Colonic mucosa (tissue), 4 donors: ENCODE results near the gene PPP6R1. TPM values are rescaled to one million over a fixed set of nuclear protein-coding genes. Genes with fewer than 3 reads are reported as not detected.

Source experiments
- DNase-seq: peaks from one replicate; pipeline ENCODE4 v3.0.0-alpha.2; 2020
- H3K27ac ChIP-seq: fragments of 200-600 bp; one replicate; pipeline ENCODE4 v1.8.0; 2021
- H3K27me3 ChIP-seq: fragments of 200-600 bp; one replicate; pipeline ENCODE4 v1.8.0; 2021
- H3K36me3 ChIP-seq: fragments of 200-600 bp; one replicate; pipeline ENCODE4 v1.8.0; 2021
- H3K4me1 ChIP-seq: fragments of 200-600 bp; one replicate; pipeline ENCODE4 v1.8.0; 2021; ENCODE audit warnings: mild to moderate bottlenecking
- H3K4me3 ChIP-seq: fragments of 200-600 bp; one replicate; pipeline ENCODE4 v1.8.0; 2021
- H3K9ac ChIP-seq, 2 donors: one replicate each; pipeline ENCODE4 v1.7.0; 2013; ENCODE audit warnings: control low read depth in 2 of 2, low read depth in 2 of 2, low read length in 2 of 2
- H3K9me3 ChIP-seq: fragments of 200-600 bp; one replicate; pipeline ENCODE4 v1.8.0; 2021
- intact Hi-C: fragments of 100-400 bp; cut with DNase I; formaldehyde crosslinking; loops from one replicate; pipeline ENCODE4 v1.14.1; 2022
- total RNA-seq, 2 donors: library from RNA; stranded (reverse); fragmentation: NEBNext Ultra II Directional in 1 of 2; extraction: Animal tissue kit (Norgen Biotek cat#: 25700) in 1 of 2; gene quantifications; one replicate each; pipeline ENCODE4 v1.2.1, GENCODE V29; 2021
- TF ChIP-seq, protein P1 (sequence below): fragments of 200-600 bp; IDR thresholded peaks from one replicate; pipeline ENCODE4 v1.8.0; 2022; ENCODE audit warnings: antibody characterized with exemption, mild to moderate bottlenecking
- donor health status: healthy.
- donor health status: DM: no; HTN: no; CAD: no.
- donor health status: DM: no; HTN: no; CAD: no.

Gene PPP6R1
- total RNA-seq, 2 donors from 2014 or later = 65.1 to 97.2 TPM

- Histone ChIP-seq H3K4me3 (no peak overlapping the region), H3K9ac (peak overlapping the region in 1 of 2 donors; percentile 22), H3K27me3 (no peaks in the 10 kb centered on the region), H3K36me3 (peaks cover 2% of the 10 kb centered on the region), H3K9me3 (no peaks in the 10 kb centered on the region), H3K4me1 (peaks cover 15% of the 10 kb centered on the region), H3K27ac (peak overlapping the region; percentile 56)
- peak; percentile 75 for DNase-seq
- TF ChIP-seq, protein P1, sequence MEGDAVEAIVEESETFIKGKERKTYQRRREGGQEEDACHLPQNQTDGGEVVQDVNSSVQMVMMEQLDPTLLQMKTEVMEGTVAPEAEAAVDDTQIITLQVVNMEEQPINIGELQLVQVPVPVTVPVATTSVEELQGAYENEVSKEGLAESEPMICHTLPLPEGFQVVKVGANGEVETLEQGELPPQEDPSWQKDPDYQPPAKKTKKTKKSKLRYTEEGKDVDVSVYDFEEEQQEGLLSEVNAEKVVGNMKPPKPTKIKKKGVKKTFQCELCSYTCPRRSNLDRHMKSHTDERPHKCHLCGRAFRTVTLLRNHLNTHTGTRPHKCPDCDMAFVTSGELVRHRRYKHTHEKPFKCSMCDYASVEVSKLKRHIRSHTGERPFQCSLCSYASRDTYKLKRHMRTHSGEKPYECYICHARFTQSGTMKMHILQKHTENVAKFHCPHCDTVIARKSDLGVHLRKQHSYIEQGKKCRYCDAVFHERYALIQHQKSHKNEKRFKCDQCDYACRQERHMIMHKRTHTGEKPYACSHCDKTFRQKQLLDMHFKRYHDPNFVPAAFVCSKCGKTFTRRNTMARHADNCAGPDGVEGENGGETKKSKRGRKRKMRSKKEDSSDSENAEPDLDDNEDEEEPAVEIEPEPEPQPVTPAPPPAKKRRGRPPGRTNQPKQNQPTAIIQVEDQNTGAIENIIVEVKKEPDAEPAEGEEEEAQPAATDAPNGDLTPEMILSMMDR = no peak
- intact Hi-C loops = no loop called here
Measured at GRCh38 chr19:55247621-55248099, 11.2 kb downstream of the PPP6R1 start.

GRCh38 chr19:55246462-55247451, 12.1 kb downstream of the PPP6R1 start:
- TF ChIP-seq, protein P1 = no peak

DNA sequence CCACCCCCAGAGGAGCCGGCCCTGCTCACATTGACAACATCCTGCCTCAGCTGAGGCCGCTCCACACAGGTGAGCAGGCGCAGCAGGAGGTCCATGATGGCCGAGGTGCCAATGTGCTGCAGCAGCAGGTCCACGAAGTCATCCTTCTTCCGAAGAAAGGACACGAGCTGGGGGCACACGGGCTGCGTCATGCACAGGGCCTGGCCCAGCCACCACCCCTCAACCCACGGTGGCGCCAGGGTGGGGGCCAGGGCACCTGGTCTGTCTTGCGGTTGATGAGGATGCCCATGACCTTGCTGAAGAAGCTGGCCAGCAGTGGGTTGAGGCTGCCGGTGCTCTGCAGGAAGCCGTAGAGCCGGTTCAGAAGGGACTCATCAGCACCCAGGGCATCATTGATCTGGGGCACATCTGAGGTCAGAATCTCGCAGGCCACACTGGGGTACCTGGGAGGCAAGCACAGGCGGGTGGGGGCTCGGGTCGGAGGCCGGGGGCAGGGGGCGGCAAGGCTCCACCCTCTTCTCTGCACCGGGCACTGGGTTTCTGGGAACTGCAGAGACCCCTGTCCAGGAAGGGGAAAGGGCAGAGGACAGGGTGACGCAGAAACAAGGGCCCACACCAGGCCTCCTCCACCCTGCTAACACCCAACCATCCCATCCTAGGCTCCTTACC, 13.4 kb downstream of the PPP6R1 start:
- H3K9ac ChIP-seq = no peak overlapping the region

More at GRCh38 chr19:55246462-55247451, 12.1 kb downstream of the PPP6R1 start:
- no peaks in the 10 kb centered on the region for H3K9me3 ChIP-seq
- DNase-seq = no peak
- H3K4me3 ChIP-seq = no peak overlapping the region
- H3K36me3 ChIP-seq = peaks cover 9% of the 10 kb centered on the region
- intact Hi-C loops = no loop called here
- H3K9ac ChIP-seq = no peak overlapping the region
- no peak overlapping the region for H3K27ac ChIP-seq
- H3K27me3 ChIP-seq = no peaks in the 10 kb centered on the region
- peaks cover 15% of the 10 kb centered on the region for H3K4me1 ChIP-seq

DNA sequence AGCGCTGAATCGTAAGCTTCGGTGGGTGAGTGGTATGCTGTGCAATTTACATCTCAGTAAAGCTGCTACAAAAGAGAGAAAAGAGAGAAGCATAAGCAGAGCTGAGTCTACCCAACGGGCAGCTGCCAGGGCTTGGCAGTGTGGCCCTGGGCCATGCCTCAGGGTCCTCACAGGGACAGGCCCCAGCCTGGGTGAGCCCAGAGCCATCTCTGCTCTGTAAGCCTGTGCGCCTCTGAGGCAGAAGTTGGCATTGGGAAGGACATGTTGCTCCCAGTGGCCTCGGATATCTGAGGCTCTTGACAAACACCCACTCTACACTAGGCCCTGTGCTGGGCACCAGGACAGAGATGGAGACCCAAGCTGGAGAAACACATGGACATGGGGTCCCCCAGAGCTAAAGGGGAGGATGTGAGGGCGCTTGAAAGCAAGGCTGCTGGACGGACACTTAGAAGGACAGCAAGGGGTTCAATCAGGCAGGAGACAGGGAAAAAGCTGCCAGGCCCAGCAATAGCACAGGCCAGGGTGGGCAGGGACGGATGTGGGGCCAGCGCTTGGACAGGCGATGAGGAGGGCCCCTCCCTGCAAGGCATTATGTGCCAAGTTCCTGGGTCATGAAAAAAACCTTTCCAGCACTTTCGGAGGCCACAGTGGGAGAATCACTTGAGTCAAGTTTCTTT, 14.7 kb downstream of the PPP6R1 start:
- TF ChIP-seq, protein P1 = no peak
- Histone ChIP-seq H3K27me3 (no peaks in the 10 kb centered on the region), H3K9ac (no peak overlapping the region), H3K9me3 (no peaks in the 10 kb centered on the region), H3K27ac (no peak overlapping the region), H3K4me1 (peaks cover 12% of the 10 kb centered on the region), H3K4me3 (no peak overlapping the region), H3K36me3 (peaks cover 25% of the 10 kb centered on the region)
- intact Hi-C loops = no loop called here
- no peak for DNase-seq

More for the DNA sequence above, 13.4 kb downstream of the PPP6R1 start:
- TF ChIP-seq, protein P1 = no peak
- H3K27ac ChIP-seq = no peak overlapping the region
- no peaks in the 10 kb centered on the region for H3K9me3 ChIP-seq
- peaks cover 15% of the 10 kb centered on the region for H3K4me1 ChIP-seq
- no peak overlapping the region for H3K4me3 ChIP-seq
- H3K27me3 ChIP-seq = no peaks in the 10 kb centered on the region
- peaks cover 15% of the 10 kb centered on the region for H3K36me3 ChIP-seq
- intact Hi-C loops = no loop called here
- DNase-seq = no peak

DNA sequence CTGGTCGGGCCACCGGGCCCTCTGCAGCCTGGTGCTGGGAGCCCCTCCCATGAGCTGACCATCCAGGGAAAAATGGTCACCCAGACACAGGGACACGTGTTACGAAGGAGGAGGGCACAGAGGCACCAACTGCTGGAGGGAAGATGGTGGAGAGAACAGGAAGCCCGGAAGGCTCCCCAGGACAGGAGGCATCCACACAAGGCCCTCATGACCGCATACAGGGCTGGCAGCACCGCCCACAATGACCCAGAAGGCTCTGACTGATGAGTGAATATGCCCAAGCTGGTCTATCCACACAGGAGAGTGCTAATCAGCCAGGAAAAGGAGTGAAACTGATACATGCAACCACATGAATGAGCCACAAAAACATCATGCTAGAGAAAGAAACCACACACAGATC, 16.3 kb downstream of the PPP6R1 start:
- DNase-seq = no peak
- Histone ChIP-seq H3K4me1 (peaks cover 2% of the 10 kb centered on the region), H3K9ac (no peak overlapping the region), H3K27me3 (no peaks in the 10 kb centered on the region), H3K27ac (no peak overlapping the region), H3K36me3 (peaks cover 32% of the 10 kb centered on the region), H3K9me3 (no peaks in the 10 kb centered on the region), H3K4me3 (no peak overlapping the region)
- intact Hi-C loops = no loop called here
- TF ChIP-seq, protein P1 = no peak
